Peyer's patch (tissue), 4 donors: Measurements from ENCODE around the gene CAV1.

Experiments used
- POLR2A ChIP-seq, 2 donors: fragments of 450-650 bp; IDR thresholded peaks; one replicate each; pipeline ENCODE4 v1.5.1; 2017; ENCODE audit warnings: antibody characterized with exemption in 2 of 2, mild to moderate bottlenecking in 2 of 2, moderate library complexity in 2 of 2
- TF ChIP-seq, protein P1 (sequence below), 6 experiments: fragments of 450-650 bp in 4 of 6; fragments of 200-600 bp in 2 of 6; sonication (generic) in 1 of 6; IDR thresholded peaks; one replicate each; pipeline ENCODE4 v1.5.1; 2017 to 2019; ENCODE audit warnings: antibody characterized with exemption in 6 of 6, mild to moderate bottlenecking in 3 of 6, moderate library complexity in 1 of 6

DNA sequence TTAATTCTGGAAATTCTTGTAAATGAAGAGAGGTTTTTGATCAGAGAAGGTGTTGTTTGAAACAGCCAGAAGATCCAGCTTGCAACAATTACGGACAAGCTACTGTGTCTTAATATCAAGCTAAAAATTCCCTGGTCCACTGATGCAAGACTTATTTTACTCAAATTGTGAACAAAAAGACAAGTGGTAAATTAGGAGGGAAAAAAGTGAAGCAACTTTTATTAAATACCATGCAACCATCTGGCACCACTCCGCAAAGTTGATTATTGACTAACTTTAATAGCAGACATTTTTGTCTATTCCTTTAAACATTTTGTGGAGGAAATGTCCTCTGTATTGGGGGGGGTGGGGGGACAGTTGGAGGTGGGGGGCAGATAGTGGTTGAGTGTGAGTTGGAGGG is 30.4 kb upstream of the CAV1 start:
- TF ChIP-seq, protein P1, sequence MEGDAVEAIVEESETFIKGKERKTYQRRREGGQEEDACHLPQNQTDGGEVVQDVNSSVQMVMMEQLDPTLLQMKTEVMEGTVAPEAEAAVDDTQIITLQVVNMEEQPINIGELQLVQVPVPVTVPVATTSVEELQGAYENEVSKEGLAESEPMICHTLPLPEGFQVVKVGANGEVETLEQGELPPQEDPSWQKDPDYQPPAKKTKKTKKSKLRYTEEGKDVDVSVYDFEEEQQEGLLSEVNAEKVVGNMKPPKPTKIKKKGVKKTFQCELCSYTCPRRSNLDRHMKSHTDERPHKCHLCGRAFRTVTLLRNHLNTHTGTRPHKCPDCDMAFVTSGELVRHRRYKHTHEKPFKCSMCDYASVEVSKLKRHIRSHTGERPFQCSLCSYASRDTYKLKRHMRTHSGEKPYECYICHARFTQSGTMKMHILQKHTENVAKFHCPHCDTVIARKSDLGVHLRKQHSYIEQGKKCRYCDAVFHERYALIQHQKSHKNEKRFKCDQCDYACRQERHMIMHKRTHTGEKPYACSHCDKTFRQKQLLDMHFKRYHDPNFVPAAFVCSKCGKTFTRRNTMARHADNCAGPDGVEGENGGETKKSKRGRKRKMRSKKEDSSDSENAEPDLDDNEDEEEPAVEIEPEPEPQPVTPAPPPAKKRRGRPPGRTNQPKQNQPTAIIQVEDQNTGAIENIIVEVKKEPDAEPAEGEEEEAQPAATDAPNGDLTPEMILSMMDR (IDR thresholded peaks at IDR 0.05), result no peak
- TF ChIP-seq POLR2A (IDR thresholded peaks at IDR 0.05), result no peak
